Activated naive CD8-positive, alpha-beta T cell treated with anti-CD3 and anti-CD28 coated beads, Interleukin-2, amount 50 U/mL, for 16 hours (primary cell): ENCODE results near the gene SPATA3.

Experiments
- DNase-seq: peaks from one replicate; pipeline ENCODE4 v3.0.0-alpha.2; 2020; ENCODE audit warnings: low read depth, low spot score

Gene SPATA3

GRCh38 chr2:231028889-231029288 lies 33.0 kb downstream of the SPATA3 start:
- no peak for DNase-seq

GRCh38 chr2:231029563-231029962 lies 33.6 kb downstream of the SPATA3 start:
- DNase-seq = no peak

- DNase-seq = no peak
Observed at GRCh38 chr2:231030725-231031124, 34.8 kb downstream of the SPATA3 start.

GRCh38 chr2:231032575-231033140 lies 36.7 kb downstream of the SPATA3 start:
- no peak for DNase-seq

GRCh38 chr2:231033147-231034132 lies 37.5 kb downstream of the SPATA3 start:
- DNase-seq = no peak

GRCh38 chr2:231034291-231034882 lies 38.5 kb downstream of the SPATA3 start:
- no peak for DNase-seq

- DNase-seq = no peak
Observed at GRCh38 chr2:231036131-231036530, 40.2 kb downstream of the SPATA3 start.

GRCh38 chr2:231036578-231037106 lies 40.7 kb downstream of the SPATA3 start:
- DNase-seq = no peak

GRCh38 chr2:231037202-231037730 lies 41.3 kb downstream of the SPATA3 start, which contains the start of gene C2orf72:
C2orf72 (plus strand) TSS chr2:231037523; CDS start chr2:231037566, 43 bp downstream.
- DNase-seq = no peak

GRCh38 chr2:231037731-231038482 lies 42.0 kb downstream of the SPATA3 start:
- no peak for DNase-seq

GRCh38 chr2:231038483-231039293 lies 42.8 kb downstream of the SPATA3 start:
- DNase-seq = no peak

- DNase-seq = no peak
Observed at GRCh38 chr2:231039294-231039664, 43.4 kb downstream of the SPATA3 start.

GRCh38 chr2:231039821-231040364 lies 44.0 kb downstream of the SPATA3 start:
- no peak for DNase-seq

- DNase-seq = no peak
Observed at GRCh38 chr2:231041061-231041689, 45.3 kb downstream of the SPATA3 start.

- DNase-seq = no peak
Observed at GRCh38 chr2:231043796-231044195, 47.9 kb downstream of the SPATA3 start.

GRCh38 chr2:231046916-231047273 lies 51.0 kb downstream of the SPATA3 start:
- DNase-seq = no peak

GRCh38 chr2:231047274-231047922 lies 51.5 kb downstream of the SPATA3 start:
- DNase-seq = no peak

GRCh38 chr2:231047923-231048915 lies 52.3 kb downstream of the SPATA3 start:
- no peak for DNase-seq
